Pons (tissue), 1 donor: ENCODE measurements around the gene CIAO1.
"Not testable (repeated sequence)": the region's sequence is repeated elsewhere in the genome, so short reads cannot be mapped to it uniquely, and the experiment has no call there.

Experiments
- DNase-seq: peaks from one replicate; pipeline ENCODE4 v3.0.0-alpha.2; 2016; ENCODE audit warnings: low spot score

The CIAO1 gene

GRCh38 chr2:96265840-96266679 lies at the start of gene CIAO1, which contains the start of gene TMEM127:
Gene CIAO1, plus strand, starts transcription at chr2:96266225. Its CDS starts 126 bp downstream, at chr2:96266351.
Gene TMEM127, minus strand, starts transcription at chr2:96265997. Its CDS starts 616 bp downstream, at chr2:96265381.
- peak; percentile 97 for DNase-seq

- DNase-seq: peak; percentile 33
These were observed 47.4 kb upstream of the CIAO1 start for GRCh38 chr2:96218508-96219131.

- DNase-seq: not testable (repeated sequence)
These were observed 46.1 kb upstream of the CIAO1 start for GRCh38 chr2:96219959-96220358.

GRCh38 chr2:96221106-96221505 lies 44.9 kb upstream of the CIAO1 start:
- DNase-seq: not testable (repeated sequence)

GRCh38 chr2:96225016-96225533 lies 41.0 kb upstream of the CIAO1 start:
- DNase-seq: peak; percentile 75

GRCh38 chr2:96231316-96231715 lies 34.7 kb upstream of the CIAO1 start:
- no peak for DNase-seq

- DNase-seq: no peak
These were observed 32.6 kb upstream of the CIAO1 start for GRCh38 chr2:96233436-96233835.

- no peak for DNase-seq
These were observed 32.1 kb upstream of the CIAO1 start for GRCh38 chr2:96233880-96234316.

GRCh38 chr2:96236882-96237281 lies 29.1 kb upstream of the CIAO1 start:
- DNase-seq: no peak

GRCh38 chr2:96238266-96238665 lies 27.8 kb upstream of the CIAO1 start:
- DNase-seq: no peak

GRCh38 chr2:96239091-96239490 lies 26.9 kb upstream of the CIAO1 start:
- no peak for DNase-seq

- no peak for DNase-seq
These were observed 26.2 kb upstream of the CIAO1 start for GRCh38 chr2:96239745-96240264.

GRCh38 chr2:96240341-96241038 lies 25.5 kb upstream of the CIAO1 start:
- no peak for DNase-seq

- DNase-seq: no peak
These were observed 24.8 kb upstream of the CIAO1 start for GRCh38 chr2:96241227-96241626.

GRCh38 chr2:96241900-96242611 lies 24.0 kb upstream of the CIAO1 start:
- DNase-seq: peak; percentile 92

GRCh38 chr2:96243843-96244242 lies 22.2 kb upstream of the CIAO1 start:
- no peak for DNase-seq

- no peak for DNase-seq
These were observed 20.2 kb upstream of the CIAO1 start for GRCh38 chr2:96245609-96246390.

- DNase-seq: no peak
These were observed 19.0 kb upstream of the CIAO1 start for GRCh38 chr2:96247009-96247408.

- no peak for DNase-seq
These were observed 18.1 kb upstream of the CIAO1 start for GRCh38 chr2:96247896-96248295.

GRCh38 chr2:96248624-96249023 lies 17.4 kb upstream of the CIAO1 start:
- DNase-seq: no peak

GRCh38 chr2:96249654-96250053 lies 16.4 kb upstream of the CIAO1 start:
- DNase-seq: no peak
